ENCODE measurements around the gene MBD4.

DNA sequence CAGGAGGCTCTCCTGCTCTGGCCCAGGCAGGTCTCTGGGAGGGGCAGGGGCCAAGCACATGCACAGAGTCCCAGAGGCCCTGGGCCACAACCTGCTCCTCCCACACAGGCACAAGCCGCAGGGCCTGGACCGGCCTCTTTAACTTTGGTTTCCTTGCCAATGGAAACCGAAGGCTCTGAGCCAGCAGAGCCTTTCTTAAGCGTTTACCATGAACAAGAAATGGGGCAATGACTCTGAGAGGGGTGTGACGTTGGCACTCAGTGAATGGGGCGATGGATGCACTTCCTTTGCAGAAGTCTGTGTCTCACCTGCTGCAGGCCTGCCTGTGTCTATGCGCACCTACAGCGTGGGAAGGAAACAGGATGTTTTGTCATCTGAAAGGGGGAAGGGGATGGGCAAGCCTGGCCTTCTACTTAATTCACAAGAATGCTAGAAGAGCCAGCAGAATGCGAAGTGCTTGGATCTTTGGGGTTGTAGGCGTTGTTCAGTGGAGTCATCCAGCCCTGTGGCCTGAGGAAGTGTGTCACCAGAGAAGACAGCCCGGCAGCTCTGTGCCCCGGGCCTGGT, 42.1 kb upstream of the MBD4 start:
- TF ChIP-seq, protein P1, sequence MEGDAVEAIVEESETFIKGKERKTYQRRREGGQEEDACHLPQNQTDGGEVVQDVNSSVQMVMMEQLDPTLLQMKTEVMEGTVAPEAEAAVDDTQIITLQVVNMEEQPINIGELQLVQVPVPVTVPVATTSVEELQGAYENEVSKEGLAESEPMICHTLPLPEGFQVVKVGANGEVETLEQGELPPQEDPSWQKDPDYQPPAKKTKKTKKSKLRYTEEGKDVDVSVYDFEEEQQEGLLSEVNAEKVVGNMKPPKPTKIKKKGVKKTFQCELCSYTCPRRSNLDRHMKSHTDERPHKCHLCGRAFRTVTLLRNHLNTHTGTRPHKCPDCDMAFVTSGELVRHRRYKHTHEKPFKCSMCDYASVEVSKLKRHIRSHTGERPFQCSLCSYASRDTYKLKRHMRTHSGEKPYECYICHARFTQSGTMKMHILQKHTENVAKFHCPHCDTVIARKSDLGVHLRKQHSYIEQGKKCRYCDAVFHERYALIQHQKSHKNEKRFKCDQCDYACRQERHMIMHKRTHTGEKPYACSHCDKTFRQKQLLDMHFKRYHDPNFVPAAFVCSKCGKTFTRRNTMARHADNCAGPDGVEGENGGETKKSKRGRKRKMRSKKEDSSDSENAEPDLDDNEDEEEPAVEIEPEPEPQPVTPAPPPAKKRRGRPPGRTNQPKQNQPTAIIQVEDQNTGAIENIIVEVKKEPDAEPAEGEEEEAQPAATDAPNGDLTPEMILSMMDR (IDR thresholded peaks at IDR 0.05) = no peak
- TF ChIP-seq POLR2A (IDR thresholded peaks at IDR 0.05) = no peak

All from upper lobe of left lung (tissue), 4 donors.